Measurements from ENCODE around the gene FBXW4. TPM values are rescaled to one million over a fixed set of nuclear protein-coding genes. Genes with fewer than 3 reads are reported as not detected.
A peak's percentile ranks its signal among the peaks of the same experiment; 100 is the strongest.

Gene FBXW4
- total and polyA plus RNA-seq, 2 of the 8 experiments (the other 6 are each of a cell fraction or from before 2014, with no cell fraction given): 29.0 to 32.8 TPM

DNA sequence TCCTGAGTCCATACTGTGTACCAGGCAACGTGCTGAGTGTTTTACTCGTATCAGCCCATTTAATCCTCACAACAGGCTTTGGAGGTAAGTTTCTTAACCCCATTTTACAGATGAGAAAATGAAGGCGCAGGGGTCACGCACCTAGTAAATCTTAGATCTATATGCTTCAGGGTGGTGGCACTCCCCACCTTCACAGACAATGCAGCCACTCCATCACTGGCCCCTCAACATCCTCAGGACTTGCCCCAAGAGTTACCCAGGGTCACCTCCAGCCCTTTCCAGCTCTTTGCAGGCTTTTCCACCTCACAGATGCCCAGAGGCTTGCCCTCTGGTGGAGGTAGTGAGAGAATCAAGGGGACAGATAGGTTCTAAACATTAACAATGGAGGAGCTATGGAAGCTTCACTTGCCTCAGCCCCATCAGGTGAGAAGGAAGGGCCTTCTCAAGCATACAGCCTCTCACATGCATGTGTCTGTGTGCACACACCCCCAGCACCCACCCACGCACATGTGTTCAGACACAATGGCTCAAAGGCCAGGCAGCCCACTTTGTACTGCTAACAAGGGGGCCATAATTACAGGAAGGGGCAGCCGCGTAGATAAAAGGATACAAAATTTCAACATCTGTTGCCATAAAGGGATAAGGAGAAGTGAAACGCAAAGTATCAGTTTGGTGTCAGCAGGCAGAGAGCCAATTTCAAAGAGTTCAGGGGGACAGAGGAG, 77.7 kb downstream of the FBXW4 start:
- no peak overlapping the region for H2BK12ac ChIP-seq (ENCODE audit: low read depth, low read length)
- H3K27ac ChIP-seq (ENCODE audit: low read depth, low read length): no peak overlapping the region
- peaks cover 5 to 17% (median 13%) of the 10 kb centered on the region in 4 experiments for H3K4me1 ChIP-seq (replicated peaks in 1 of 4; ENCODE audit: control insufficient read depth in 3 of 4, insufficient read depth in 4 of 4, low read length in 3 of 4)
- no peak overlapping the region for H4K5ac ChIP-seq (ENCODE audit: insufficient read length, low read depth, low read length)
- TF ChIP-seq YY1 (IDR thresholded peaks at IDR 0.05; ENCODE audit: low read depth, low read length) (0 out of 2 replicates have a peak, but pooled peaks have one; percentile 32), KDM1A (IDR thresholded peaks at IDR 0.05; ENCODE audit: borderline replicate concordance, low read length) (peak; percentile 91; the same call in 1 of the 2 replicates), KDM5A (IDR thresholded peaks at IDR 0.05; ENCODE audit: low read length) (no peak), RAD21 (IDR thresholded peaks at IDR 0.05 in 1 of 2, conservative IDR thresholded peaks at IDR 0.05 in 1 of 2; ENCODE audit: low read depth in 2 of 2, low read length in 2 of 2) (peak; percentile 26 to 46; a peak in 3 of 4 replicates), EGR1 (IDR thresholded peaks at IDR 0.05; ENCODE audit: borderline replicate concordance, low read depth, low read length) (no peak)
- TF ChIP-seq, protein P1, sequence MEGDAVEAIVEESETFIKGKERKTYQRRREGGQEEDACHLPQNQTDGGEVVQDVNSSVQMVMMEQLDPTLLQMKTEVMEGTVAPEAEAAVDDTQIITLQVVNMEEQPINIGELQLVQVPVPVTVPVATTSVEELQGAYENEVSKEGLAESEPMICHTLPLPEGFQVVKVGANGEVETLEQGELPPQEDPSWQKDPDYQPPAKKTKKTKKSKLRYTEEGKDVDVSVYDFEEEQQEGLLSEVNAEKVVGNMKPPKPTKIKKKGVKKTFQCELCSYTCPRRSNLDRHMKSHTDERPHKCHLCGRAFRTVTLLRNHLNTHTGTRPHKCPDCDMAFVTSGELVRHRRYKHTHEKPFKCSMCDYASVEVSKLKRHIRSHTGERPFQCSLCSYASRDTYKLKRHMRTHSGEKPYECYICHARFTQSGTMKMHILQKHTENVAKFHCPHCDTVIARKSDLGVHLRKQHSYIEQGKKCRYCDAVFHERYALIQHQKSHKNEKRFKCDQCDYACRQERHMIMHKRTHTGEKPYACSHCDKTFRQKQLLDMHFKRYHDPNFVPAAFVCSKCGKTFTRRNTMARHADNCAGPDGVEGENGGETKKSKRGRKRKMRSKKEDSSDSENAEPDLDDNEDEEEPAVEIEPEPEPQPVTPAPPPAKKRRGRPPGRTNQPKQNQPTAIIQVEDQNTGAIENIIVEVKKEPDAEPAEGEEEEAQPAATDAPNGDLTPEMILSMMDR (IDR thresholded peaks at IDR 0.05; ENCODE audit: control extremely low read depth in 1 of 3, insufficient read depth in 1 of 3, low read depth in 1 of 3, low read length in 3 of 3): peak; percentile 21 to 50 (median 37)
- H3K23ac ChIP-seq (ENCODE audit: insufficient read length): no peak overlapping the region
- H4K8ac ChIP-seq (ENCODE audit: extremely low read depth, insufficient read depth, low read length): no peak overlapping the region
- CTCF ChIA-PET (ENCODE audit: partially characterized antibody): interaction anchor here (0.6 to 10.9 kb wide), 25 partner anchors 8 to 343 kb away, joined by 3 to 131 read pairs (median 4); partner anchors contain the start of genes DPCD and POLL
- 0 out of 2 replicates have a peak overlapping the region, but pooled peaks have one; percentile 29 for H2BK5ac ChIP-seq (ENCODE audit: low read depth, low read length)
- no peak for FAIRE-seq
- no peak overlapping the region for H3K14ac ChIP-seq (ENCODE audit: insufficient read length)
- no peak overlapping the region for H2BK15ac ChIP-seq (ENCODE audit: low read length)
- H3K36me3 ChIP-seq (ENCODE audit: control insufficient read depth in 2 of 4, insufficient read depth in 4 of 4, low read length in 3 of 4): peaks cover 0 to 3% (median 0%) of the 10 kb centered on the region in 4 experiments; a peak in 1 of 8 replicates
- WGBS, 2 experiments (ENCODE audit: extremely low coverage in 1 of 2, insufficient coverage in 1 of 2, insufficient read length in 1 of 2, insufficient replicate concordance in 2 of 2, low coverage in 1 of 2, low lambda C conversion rate in 2 of 2, missing lambda C conversion rate in 1 of 2): 82% methylated on average over 8 of the region's 8 CpGs; no CpG with 5 or more reads in 1 of the 2 experiments
- no peak overlapping the region for H2BK120ac ChIP-seq (replicated peaks; ENCODE audit: low read depth, low read length)
- no peaks in the 10 kb centered on the region for H3K79me2 ChIP-seq (ENCODE audit: control insufficient read depth in 1 of 2, insufficient read depth in 2 of 2, low read length in 2 of 2)
- H3K9ac ChIP-seq (replicated peaks in 1 of 4; ENCODE audit: extremely low read depth in 1 of 4, low read depth in 3 of 4, low read length in 3 of 4): no peak overlapping the region
- H3K4me3 ChIP-seq (ENCODE audit: extremely low read depth in 1 of 4, insufficient read depth in 2 of 4, low read depth in 3 of 4, low read length in 4 of 4): no peak overlapping the region
- no peak overlapping the region for H3K4ac ChIP-seq (replicated peaks; ENCODE audit: insufficient read length, low read depth, low read length)
- H3K18ac ChIP-seq (ENCODE audit: extremely low read depth, low read length): no peak overlapping the region
- no peak overlapping the region for H2AK5ac ChIP-seq (ENCODE audit: low read depth, low read length)
- H3K23me2 ChIP-seq (ENCODE audit: low read depth, low read length): no peaks in the 10 kb centered on the region
- H3K27me3 ChIP-seq (replicated peaks in 1 of 4; ENCODE audit: control insufficient read depth in 3 of 4, extremely low read depth in 1 of 4, insufficient read depth in 3 of 4, low read length in 3 of 4): no peaks in the 10 kb centered on the region
- DNase-seq (ENCODE audit: low read depth in 1 of 2, low spot score in 2 of 2): no peak
- no peaks in the 10 kb centered on the region for H3K9me3 ChIP-seq (ENCODE audit: insufficient read depth in 2 of 2, low read depth in 1 of 2, low read length in 1 of 2)
- H3K79me1 ChIP-seq (ENCODE audit: low read depth, low read length): no peaks in the 10 kb centered on the region
- no peak overlapping the region for H3K56ac ChIP-seq (replicated peaks; ENCODE audit: insufficient read length, low read depth, low read length)
- POLR2A ChIA-PET (ENCODE audit: partially characterized antibody): interaction anchor here (0.7 to 2.0 kb wide), 3 partner anchors 14 to 73 kb away, joined by 3 to 7 read pairs (median 4); no protein-coding TSS in a partner anchor
- no peak overlapping the region for H3K4me2 ChIP-seq (ENCODE audit: insufficient read depth in 1 of 2, low read depth in 2 of 2, low read length in 2 of 2)
- H2AFZ ChIP-seq (ENCODE audit: low read length): no peak overlapping the region
- peaks cover 0 to 1% of the 10 kb centered on the region in 2 experiments for H4K20me1 ChIP-seq (replicated peaks in 1 of 2; ENCODE audit: control insufficient read depth in 1 of 2, insufficient read depth in 2 of 2, low read length in 2 of 2)
- no peak overlapping the region for H4K91ac ChIP-seq (replicated peaks; ENCODE audit: insufficient read length, low read length)
- no peak overlapping the region for H2BK20ac ChIP-seq (ENCODE audit: low read length)

Measured in H1 (cell line).